ENCODE data around the gene RRP9.
A peak's percentile ranks its signal among the peaks of the same experiment; 100 is the strongest.
"Not testable (repeated sequence)": the region's sequence is repeated elsewhere in the genome, so short reads cannot be mapped to it uniquely, and the experiment has no call there.

RRP9 gene

GRCh38 chr3:51904034-51904823, 37.5 kb downstream of the RRP9 start:
- DNase-seq (ENCODE audit: low read depth in 4 of 4, low spot score in 1 of 4), result no peak

GRCh38 chr3:51902361-51902760, 39.3 kb downstream of the RRP9 start:
- peak in 1 of 4 experiments; percentile 13 for DNase-seq (ENCODE audit: low read depth in 4 of 4, low spot score in 1 of 4)

GRCh38 chr3:51900043-51900442, 41.7 kb downstream of the RRP9 start:
- DNase-seq (ENCODE audit: low read depth in 4 of 4, low spot score in 1 of 4), result not testable (repeated sequence)

- no peak for DNase-seq (ENCODE audit: low read depth in 4 of 4, low spot score in 1 of 4)
These were observed 44.3 kb downstream of the RRP9 start for GRCh38 chr3:51897391-51897790.

- no peak for DNase-seq (ENCODE audit: low read depth in 4 of 4, low spot score in 1 of 4)
These were observed 44.9 kb downstream of the RRP9 start for GRCh38 chr3:51896607-51897305.

GRCh38 chr3:51894939-51895338, 46.8 kb downstream of the RRP9 start:
- DNase-seq (ENCODE audit: low read depth in 4 of 4, low spot score in 1 of 4), result no peak

- no peak for DNase-seq (ENCODE audit: low read depth in 4 of 4, low spot score in 1 of 4)
These were observed 47.3 kb downstream of the RRP9 start for GRCh38 chr3:51894391-51894790.

GRCh38 chr3:51891242-51892039, 50.3 kb downstream of the RRP9 start:
- DNase-seq (ENCODE audit: low read depth in 4 of 4, low spot score in 1 of 4), result no peak

- no peak for DNase-seq (ENCODE audit: low read depth in 4 of 4, low spot score in 1 of 4)
These were observed 53.1 kb downstream of the RRP9 start for GRCh38 chr3:51888463-51889105.

- no peak for DNase-seq (ENCODE audit: low read depth in 4 of 4, low spot score in 1 of 4)
These were observed 54.1 kb downstream of the RRP9 start for GRCh38 chr3:51887620-51888019.

- no peak for DNase-seq (ENCODE audit: low read depth in 4 of 4, low spot score in 1 of 4)
These were observed 55.3 kb downstream of the RRP9 start for GRCh38 chr3:51886447-51886846.
